CD4-positive, alpha-beta memory T cell (primary cell): ENCODE results near the gene CHMP3. TPM values are rescaled to one million over a fixed set of nuclear protein-coding genes. Genes with fewer than 3 reads are reported as not detected.

Experiments
- CTCF ChIA-PET: fragments of 350-600 bp; sonication (Branson Sonifier 250); formaldehyde crosslinking; loops from one replicate; lab custom pipeline; 2021; ENCODE audit warnings: inconsistent platforms; ENCODE audit not compliant: partially characterized antibody; lab: Charles Lee
- POLR2A ChIA-PET: fragments of 350-600 bp; sonication (Branson Sonifier 250); formaldehyde crosslinking; loops from one replicate; lab custom pipeline; 2021; ENCODE audit not compliant: partially characterized antibody; lab: Charles Lee
- DNase-seq, 5 donors: peaks; one replicate each; pipeline versions ENCODE4 v3.0.0 to v3.0.0-alpha.2; 2020 to 2022; ENCODE audit warnings: mixed read lengths in 1 of 5
- H3K27ac ChIP-seq: one replicate; pipeline ENCODE4 v1.7.0; 2013; ENCODE audit warnings: low read depth, low read length
- H3K27me3 ChIP-seq: 2 replicates; pipeline ENCODE4 v1.7.0; 2013; ENCODE audit warnings: mild to moderate bottlenecking, low read length, moderate library complexity; ENCODE audit not compliant: insufficient read depth
- H3K36me3 ChIP-seq: 2 replicates; pipeline ENCODE4 v1.7.0; 2013; ENCODE audit warnings: mild to moderate bottlenecking, low read length, moderate library complexity; ENCODE audit not compliant: insufficient read depth
- H3K4me1 ChIP-seq: 2 replicates; pipeline ENCODE4 v1.7.0; 2013; ENCODE audit warnings: mild to moderate bottlenecking, low read length, moderate library complexity; ENCODE audit not compliant: insufficient read depth
- H3K4me3 ChIP-seq, 2 donors: one replicate each; pipeline ENCODE4 v1.7.0; 2013; ENCODE audit warnings: low read length in 2 of 2, mild to moderate bottlenecking in 1 of 2
- H3K9me3 ChIP-seq, 2 donors: one replicate each; pipeline ENCODE4 v1.7.0; 2013; ENCODE audit warnings: low read length in 2 of 2, control low read depth in 1 of 2; ENCODE audit not compliant: control insufficient read depth in 1 of 2
- H3K27ac Mint-ChIP-seq, 7 donors: one replicate each; pipeline ENCODE4 v1.8.0; 2020 to 2021; ENCODE audit warnings: mixed read lengths in 7 of 7, mild to moderate bottlenecking in 6 of 7, inconsistent platforms in 3 of 7, moderate library complexity in 3 of 7
- H3K27me3 Mint-ChIP-seq, 2 donors: one replicate each; pipeline ENCODE4 v1.8.0; 2020 to 2021; ENCODE audit warnings: mixed read lengths in 2 of 2
- H3K36me3 Mint-ChIP-seq, 2 donors: one replicate each; pipeline ENCODE4 v1.8.0; 2020 to 2021; ENCODE audit warnings: mixed read lengths in 2 of 2, inconsistent platforms in 1 of 2, mild to moderate bottlenecking in 1 of 2
- H3K4me1 Mint-ChIP-seq, 4 donors: one replicate each; pipeline ENCODE4 v1.8.0; 2020 to 2021; ENCODE audit warnings: mixed read lengths in 4 of 4, mild to moderate bottlenecking in 1 of 4
- H3K4me3 Mint-ChIP-seq, 8 donors: one replicate each; pipeline ENCODE4 v1.8.0; 2020 to 2021; ENCODE audit warnings: mixed read lengths in 8 of 8, mild to moderate bottlenecking in 7 of 8, moderate library complexity in 6 of 8, inconsistent platforms in 3 of 8
- H3K9me3 Mint-ChIP-seq, 8 donors: one replicate each; pipeline ENCODE4 v1.8.0; 2020 to 2021; ENCODE audit warnings: mixed read lengths in 8 of 8, mild to moderate bottlenecking in 5 of 8, inconsistent platforms in 3 of 8, moderate library complexity in 1 of 8
- intact Hi-C: fragments of 100-400 bp; cut with micrococcal nuclease; formaldehyde crosslinking; loops from one replicate; pipeline ENCODE4 v1.15.1; 2023
- polyA plus RNA-seq, 2 donors: library from polyadenylated mRNA; unstranded; fragments of 300-500 nt; fragmentation: Illumina TruSeq; gene quantifications; one replicate each; pipeline ENCODE4 v1.2.3, GENCODE V29; 2021
- total RNA-seq, 2 experiments: library from RNA; stranded (reverse); gene quantifications; one replicate each; pipeline ENCODE4 v1.2.3, GENCODE V29; 2021

CHMP3 gene
- total and polyA plus RNA-seq, 4 experiments from 2014 or later, result 78.5 to 83.6 (median 82.3) TPM

DNA sequence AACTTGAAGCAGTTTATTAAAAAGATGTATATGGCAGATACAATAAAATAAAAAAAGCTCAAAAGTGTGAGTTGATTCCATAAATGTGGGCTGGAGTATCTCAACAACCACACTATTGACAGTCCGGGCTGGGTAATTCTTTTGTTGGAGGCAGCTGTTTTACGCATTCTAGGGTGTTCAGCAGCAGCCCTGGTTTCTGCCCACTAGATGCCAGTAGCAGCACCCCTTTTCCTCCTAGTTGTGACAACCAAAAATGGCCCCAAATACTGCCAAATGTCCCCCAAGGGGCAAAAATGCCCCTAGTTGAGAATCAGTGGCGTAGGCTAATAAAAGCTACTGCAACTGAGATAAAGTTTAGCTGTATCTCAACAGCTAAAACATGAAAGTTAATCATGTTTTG is 44.8 kb downstream of the CHMP3 start:
- peaks cover 0 to 14% of the 10 kb centered on the region in 2 donors for H3K36me3 Mint-ChIP-seq
- H3K4me3 Mint-ChIP-seq, result no peak overlapping the region
- ChIA-PET CTCF (interaction anchor here (0.6 to 3.5 kb wide), 27 partner anchors 8 to 281 kb away, joined by 3 to 44 read pairs (median 4); partner anchors contain the start of gene CHMP3), POLR2A (interaction anchor here (1.0 to 1.2 kb wide), 2 partner anchors 77 to 104 kb away, joined by 3 to 5 read pairs; partner anchors contain the start of gene KDM3A)
- Histone ChIP-seq H3K27me3 (no peaks in the 10 kb centered on the region), H3K36me3 (no peaks in the 10 kb centered on the region), H3K4me1 (no peaks in the 10 kb centered on the region), H3K4me3 (no peak overlapping the region), H3K27ac (no peak overlapping the region), H3K9me3 (peaks cover 0 to 4% of the 10 kb centered on the region in 2 donors)
- H3K9me3 Mint-ChIP-seq, result peaks cover 0 to 7% (median 1%) of the 10 kb centered on the region in 8 donors
- intact Hi-C loops, result loop anchor here (1.0 to 10.0 kb wide), 3 partner anchors 104 to 246 kb away; partner anchors contain the start of gene RNF103
- peak; percentile 36 to 43 (median 42) for DNase-seq
- no peaks in the 10 kb centered on the region for H3K27me3 Mint-ChIP-seq
- H3K27ac Mint-ChIP-seq, result peak overlapping the region in 1 of 7 donors; percentile 18
- peaks cover 0 to 11% (median 3%) of the 10 kb centered on the region in 4 donors for H3K4me1 Mint-ChIP-seq

GRCh38 chr2:86513948-86514660 is 49.1 kb downstream of the CHMP3 start:
- Mint-ChIP-seq H3K4me1 (peaks cover 5 to 17% (median 11%) of the 10 kb centered on the region in 4 donors), H3K27ac (no peak overlapping the region), H3K4me3 (no peak overlapping the region), H3K9me3 (no peaks in the 10 kb centered on the region), H3K36me3 (peaks cover 17 to 22% of the 10 kb centered on the region in 2 donors), H3K27me3 (no peaks in the 10 kb centered on the region)
- ChIA-PET POLR2A (no interaction called here), CTCF (interaction anchor here (0.6 to 0.8 kb wide), 2 partner anchors 46 to 97 kb away, joined by 3 read pairs; no protein-coding TSS in a partner anchor)
- no peaks in the 10 kb centered on the region for H3K27me3 ChIP-seq
- no peak overlapping the region for H3K4me3 ChIP-seq
- no peak overlapping the region for H3K27ac ChIP-seq
- DNase-seq, result no peak
- intact Hi-C loops, result loop anchor here (10.0 kb wide), 1 partner anchor 251 kb away; no protein-coding TSS in a partner anchor
- no peaks in the 10 kb centered on the region for H3K9me3 ChIP-seq
- H3K4me1 ChIP-seq, result no peaks in the 10 kb centered on the region
- peaks cover 8% of the 10 kb centered on the region for H3K36me3 ChIP-seq

GRCh38 chr2:86512892-86513291 is 50.4 kb downstream of the CHMP3 start:
- Histone ChIP-seq H3K27me3 (no peaks in the 10 kb centered on the region), H3K4me3 (no peak overlapping the region), H3K9me3 (no peaks in the 10 kb centered on the region), H3K36me3 (peaks cover 16% of the 10 kb centered on the region), H3K27ac (no peak overlapping the region), H3K4me1 (no peaks in the 10 kb centered on the region)
- Mint-ChIP-seq H3K4me1 (peaks cover 5 to 19% (median 10%) of the 10 kb centered on the region in 4 donors), H3K9me3 (no peaks in the 10 kb centered on the region), H3K36me3 (peaks cover 25 to 34% of the 10 kb centered on the region in 2 donors), H3K27ac (no peak overlapping the region), H3K4me3 (no peak overlapping the region), H3K27me3 (no peaks in the 10 kb centered on the region)
- no peak for DNase-seq
- intact Hi-C loops, result loop anchor here (10.0 kb wide), 1 partner anchor 252 kb away; no protein-coding TSS in a partner anchor
- POLR2A ChIA-PET, result no interaction called here
- CTCF ChIA-PET, result interaction anchor here (0.6 kb wide), 1 partner anchor 345 kb away, joined by 3 read pairs; no protein-coding TSS in a partner anchor

- H3K9me3 ChIP-seq, result no peaks in the 10 kb centered on the region
- POLR2A ChIA-PET, result no interaction called here
- peaks cover 25% of the 10 kb centered on the region for H3K36me3 ChIP-seq
- Mint-ChIP-seq H3K4me3 (no peak overlapping the region), H3K9me3 (no peaks in the 10 kb centered on the region), H3K27ac (no peak overlapping the region), H3K27me3 (no peaks in the 10 kb centered on the region), H3K4me1 (peaks cover 5 to 19% (median 11%) of the 10 kb centered on the region in 4 donors), H3K36me3 (peaks cover 33 to 43% of the 10 kb centered on the region in 2 donors)
- H3K4me3 ChIP-seq, result no peak overlapping the region
- DNase-seq, result no peak
- no peak overlapping the region for H3K27ac ChIP-seq
- CTCF ChIA-PET, result no interaction called here
- intact Hi-C loops, result loop anchor here (10.0 kb wide), 1 partner anchor 253 kb away; no protein-coding TSS in a partner anchor
- no peaks in the 10 kb centered on the region for H3K27me3 ChIP-seq
- no peaks in the 10 kb centered on the region for H3K4me1 ChIP-seq
Measured at GRCh38 chr2:86512034-86512433, 51.2 kb downstream of the CHMP3 start.

DNA sequence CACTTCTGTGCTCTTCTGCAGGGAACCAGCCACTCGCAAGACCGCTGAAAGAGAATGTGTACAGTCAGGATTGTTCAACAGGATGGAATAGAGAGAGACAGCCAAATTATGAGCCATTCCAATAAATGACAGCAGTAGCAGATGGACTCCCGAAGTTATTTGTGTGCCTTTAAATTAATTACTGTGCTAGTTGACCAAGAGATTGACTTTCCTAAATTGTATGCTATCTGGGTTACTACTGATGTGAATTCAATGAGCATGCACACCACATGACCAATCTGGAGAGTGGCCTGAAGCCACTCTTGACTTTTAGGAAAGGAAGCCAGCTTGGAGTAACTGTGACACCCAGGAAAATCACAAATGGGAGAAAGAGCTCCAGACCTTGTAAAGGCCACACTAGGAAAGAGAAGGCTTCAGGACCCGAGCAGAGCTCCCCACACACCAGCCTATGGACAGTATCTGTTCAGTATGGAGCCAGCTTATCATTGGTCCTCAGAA is 52.8 kb downstream of the CHMP3 start:
- Mint-ChIP-seq H3K36me3 (peaks cover 43 to 51% of the 10 kb centered on the region in 2 donors), H3K27me3 (no peaks in the 10 kb centered on the region), H3K27ac (peak overlapping the region in 3 of 7 donors; percentile 14 to 76 (median 36)), H3K9me3 (no peaks in the 10 kb centered on the region), H3K4me1 (peaks cover 5 to 19% (median 10%) of the 10 kb centered on the region in 4 donors), H3K4me3 (no peak overlapping the region)
- no peak for DNase-seq
- no peaks in the 10 kb centered on the region for H3K9me3 ChIP-seq
- no peaks in the 10 kb centered on the region for H3K27me3 ChIP-seq
- ChIA-PET POLR2A (no interaction called here), CTCF (interaction anchor here (1.1 kb wide), 1 partner anchor 8 kb away, joined by 3 read pairs; no protein-coding TSS in a partner anchor)
- H3K4me3 ChIP-seq, result no peak overlapping the region
- intact Hi-C loops, result loop anchor here (10.0 kb wide), 1 partner anchor 254 kb away; no protein-coding TSS in a partner anchor
- no peak overlapping the region for H3K27ac ChIP-seq
- peaks cover 31% of the 10 kb centered on the region for H3K36me3 ChIP-seq
- no peaks in the 10 kb centered on the region for H3K4me1 ChIP-seq

DNA sequence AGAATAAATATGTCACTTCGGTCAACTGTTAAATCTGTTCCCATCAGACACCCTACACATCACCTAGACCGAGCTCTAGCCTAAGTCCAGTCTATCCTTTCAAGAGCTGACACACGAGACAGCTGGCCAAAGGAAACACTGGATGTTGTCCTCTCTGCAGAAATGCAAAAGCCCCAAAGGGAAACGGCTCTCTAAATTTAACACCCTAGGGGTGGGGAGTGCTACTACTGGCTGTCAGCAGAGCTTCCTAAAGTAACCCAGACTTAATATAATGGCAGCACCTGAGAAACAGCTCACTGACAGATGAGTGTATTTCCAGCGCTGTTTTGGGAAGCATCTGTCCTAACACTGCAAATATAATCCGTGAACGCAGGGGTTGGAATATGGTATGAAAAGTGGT is 55.6 kb downstream of the CHMP3 start:
- peaks cover 0 to 6% (median 0%) of the 10 kb centered on the region in 8 donors for H3K9me3 Mint-ChIP-seq
- no peaks in the 10 kb centered on the region for H3K27me3 Mint-ChIP-seq
- Histone ChIP-seq H3K9me3 (no peaks in the 10 kb centered on the region), H3K4me1 (no peaks in the 10 kb centered on the region), H3K36me3 (peaks cover 44% of the 10 kb centered on the region), H3K27ac (no peak overlapping the region), H3K4me3 (no peak overlapping the region), H3K27me3 (no peaks in the 10 kb centered on the region)
- H3K36me3 Mint-ChIP-seq, result peaks cover 70 to 77% of the 10 kb centered on the region in 2 donors
- CTCF ChIA-PET, result no interaction called here
- no peak overlapping the region for H3K4me3 Mint-ChIP-seq
- peak overlapping the region in 1 of 7 donors; percentile 36 for H3K27ac Mint-ChIP-seq
- H3K4me1 Mint-ChIP-seq, result peaks cover 4 to 11% (median 6%) of the 10 kb centered on the region in 4 donors
- intact Hi-C loops, result no loop called here
- POLR2A ChIA-PET, result no interaction called here
- DNase-seq, result no peak
